Uterus (tissue), 2 donors: Measurements from ENCODE around the gene DCAF6.

ENCODE experiments used
- CTCF ChIP-seq, 4 experiments: fragments of 200-600 bp in 2 of 4; fragments of 450-650 bp in 2 of 4; sonication (generic) in 2 of 4; IDR thresholded peaks; one replicate each; pipeline ENCODE4 v1.5.1; 2016 to 2019; ENCODE audit warnings: antibody characterized with exemption in 4 of 4, mild to moderate bottlenecking in 2 of 4, moderate library complexity in 1 of 4
- POLR2A ChIP-seq, 2 donors: fragments of 450-650 bp; IDR thresholded peaks; one replicate each; pipeline ENCODE4 v1.6.1; 2016; ENCODE audit warnings: antibody characterized with exemption in 2 of 2, mild to moderate bottlenecking in 1 of 2, moderate library complexity in 1 of 2

GRCh38 chr1:168097921-168098528 lies 161.5 kb downstream of the DCAF6 start:
- TF ChIP-seq CTCF (IDR thresholded peaks at IDR 0.05) = no peak
- TF ChIP-seq POLR2A (IDR thresholded peaks at IDR 0.05) = no peak
